NCI-H526 treated with DMSO at 0.1 percent for 48 hours (cell line): ENCODE measurements around the gene PCSK6.

Source experiments
- DNase-seq: peaks from one replicate; lab custom pipeline; 2025; lab: John Stamatoyannopoulos, UW

Gene PCSK6

GRCh38 chr15:101446518-101447167 lies 42.9 kb downstream of the PCSK6 start:
- DNase-seq, result no peak

GRCh38 chr15:101445562-101446517 lies 43.7 kb downstream of the PCSK6 start:
- DNase-seq, result no peak

GRCh38 chr15:101444807-101445508 lies 44.5 kb downstream of the PCSK6 start:
- DNase-seq, result no peak

- no peak for DNase-seq
Measured at GRCh38 chr15:101444015-101444414, 45.5 kb downstream of the PCSK6 start.

GRCh38 chr15:101442272-101442671 lies 47.2 kb downstream of the PCSK6 start:
- DNase-seq, result no peak

GRCh38 chr15:101441696-101442095 lies 47.8 kb downstream of the PCSK6 start:
- DNase-seq, result no peak

GRCh38 chr15:101440846-101441590 lies 48.5 kb downstream of the PCSK6 start:
- no peak for DNase-seq

- no peak for DNase-seq
Measured at GRCh38 chr15:101439920-101440319, 49.6 kb downstream of the PCSK6 start.

- DNase-seq, result no peak
Measured at GRCh38 chr15:101439285-101439919, 50.1 kb downstream of the PCSK6 start.

GRCh38 chr15:101438482-101439284 lies 50.8 kb downstream of the PCSK6 start:
- no peak for DNase-seq

- DNase-seq, result no peak
Measured at GRCh38 chr15:101437618-101438481, 51.7 kb downstream of the PCSK6 start.

- DNase-seq, result no peak
Measured at GRCh38 chr15:101437209-101437608, 52.3 kb downstream of the PCSK6 start.

- DNase-seq, result no peak
Measured at GRCh38 chr15:101436526-101436925, 53.0 kb downstream of the PCSK6 start.

- no peak for DNase-seq
Measured at GRCh38 chr15:101435761-101436160, 53.7 kb downstream of the PCSK6 start.

GRCh38 chr15:101434032-101434920 lies 55.2 kb downstream of the PCSK6 start:
- no peak for DNase-seq

GRCh38 chr15:101433396-101433795 lies 56.1 kb downstream of the PCSK6 start:
- no peak for DNase-seq

- DNase-seq, result no peak
Measured at GRCh38 chr15:101432982-101433381, 56.5 kb downstream of the PCSK6 start.

- DNase-seq, result no peak
Measured at GRCh38 chr15:101431748-101432147, 57.8 kb downstream of the PCSK6 start.

GRCh38 chr15:101431301-101431700 lies 58.2 kb downstream of the PCSK6 start:
- no peak for DNase-seq
